K562 (cell line): Measurements from ENCODE around the gene HOXA4.

ENCODE experiments used
- CTCF ChIP-seq, 3 experiments: IDR thresholded peaks in 2 of 3; conservative IDR thresholded peaks in 1 of 3; 2 replicates each; pipeline ENCODE4 v1.5.1; 2011 to 2012; ENCODE audit warnings: low read length in 3 of 3, mild to moderate bottlenecking in 3 of 3, control low read depth in 2 of 3, improper control_type of control experiment in 1 of 3, inconsistent platforms in 1 of 3, low read depth in 1 of 3, mixed read lengths in 1 of 3, moderate library complexity in 1 of 3; ENCODE audit not compliant: insufficient read depth in 2 of 3
- HMBOX1 ChIP-seq: sonication (generic); IDR thresholded peaks from 2 replicates; pipeline ENCODE4 v1.6.1; 2016
- KAT8 ChIP-seq: fragments of 450-650 bp; IDR thresholded peaks from 2 replicates; pipeline ENCODE4 v1.6.1; 2016; ENCODE audit warnings: low read depth, mild to moderate bottlenecking
- KLF16 ChIP-seq: IDR thresholded peaks from 2 replicates; pipeline ENCODE4 v1.6.1; 2016; ENCODE audit warnings: antibody characterized with exemption
- LCOR ChIP-seq: sonication (generic); formaldehyde crosslinking; IDR thresholded peaks from 2 replicates; pipeline ENCODE4 v1.8.0; 2022; ENCODE audit warnings: mild to moderate bottlenecking, missing genetic modification reagents
- MLX ChIP-seq, 2 experiments: fragments of 450-650 bp in 1 of 2; sonication (generic) in 1 of 2; formaldehyde crosslinking; conservative IDR thresholded peaks; 2 replicates each; pipeline versions ENCODE4 v1.4.0 to v1.8.1; 2020 to 2022; ENCODE audit warnings: mild to moderate bottlenecking in 1 of 2, missing genetic modification reagents in 1 of 2
- PRDM10 ChIP-seq: fragments of 450-650 bp; IDR thresholded peaks from 2 replicates; pipeline ENCODE4 v1.6.1; 2018; ENCODE audit not compliant: partially characterized antibody
- REST ChIP-seq, 2 experiments: fragments of 450-650 bp; formaldehyde crosslinking in 1 of 2; IDR thresholded peaks; 2 replicates each; pipeline versions ENCODE4 v1.4.0 to v1.6.1; 2014 to 2020; ENCODE audit warnings: mild to moderate bottlenecking in 2 of 2, borderline replicate concordance in 1 of 2, low read depth in 1 of 2
- SMAD4 ChIP-seq: fragments of 250-450 bp; sonication (Bioruptor Pico); conservative IDR thresholded peaks from 2 replicates; pipeline ENCODE4 v1.8.0; 2021; ENCODE audit warnings: inconsistent platforms, mild to moderate bottlenecking, moderate library complexity
- TAF9B ChIP-seq: fragments of 450-650 bp; IDR thresholded peaks from 2 replicates; pipeline ENCODE4 v1.6.1; 2018; ENCODE audit warnings: mild to moderate bottlenecking; ENCODE audit not compliant: partially characterized antibody
- TCF7 ChIP-seq: sonication (generic); IDR thresholded peaks from 2 replicates; pipeline ENCODE4 v1.6.1; 2016; ENCODE audit warnings: antibody characterized with exemption, borderline replicate concordance
- ZNF274 ChIP-seq: IDR thresholded peaks from 2 replicates; pipeline ENCODE4 v1.6.1; 2011; ENCODE audit warnings: low read depth, mild to moderate bottlenecking, low read length, moderate library complexity, borderline replicate concordance
- ZNF561 ChIP-seq: fragments of 450-650 bp; formaldehyde crosslinking; conservative IDR thresholded peaks from 2 replicates; pipeline ENCODE4 v1.4.0; 2020; ENCODE audit warnings: mild to moderate bottlenecking, moderate library complexity
- ZNF77 ChIP-seq: fragments of 250-450 bp; sonication (Bioruptor Pico); IDR thresholded peaks from 2 replicates; pipeline ENCODE4 v1.5.0; 2020

- TF ChIP-seq HMBOX1 (no peak), PRDM10 (no peak), KAT8 (no peak), SMAD4 (CRISPR knock-in tag) (no peak), TAF9B (no peak), KLF16 (no peak), ZNF561 (CRISPR knock-in tag) (no peak), TCF7 (no peak), ZNF77 (CRISPR knock-in tag) (no peak), MLX (CRISPR knock-in tag; conservative IDR thresholded peaks at IDR 0.05) (no peak), ZNF274 (no peak), REST (IDR thresholded peaks at IDR 0.05; ENCODE audit: borderline replicate concordance) (no peak), REST (CRISPR knock-in tag; IDR thresholded peaks at IDR 0.05; ENCODE audit: low read depth) (no peak), CTCF (IDR thresholded peaks at IDR 0.05 in 2 of 3, conservative IDR thresholded peaks at IDR 0.05 in 1 of 3; ENCODE audit: insufficient read depth in 2 of 3, low read depth in 1 of 3, low read length in 3 of 3) (no peak), LCOR (CRISPR knock-in tag) (no peak)
Observed at GRCh38 chr7:27095050-27095896, 35.3 kb downstream of the HOXA4 start.
